ENCODE results near the gene MICU1. TPM values are rescaled to one million over a fixed set of nuclear protein-coding genes. Genes with fewer than 3 reads are reported as not detected.

Gene MICU1
- total and polyA plus RNA-seq, 2 of the 13 experiments (the other 11 are each of a cell fraction or from before 2014, with no cell fraction given): 32.5 to 56.1 TPM

- TF ChIP-seq PATZ1 (CRISPR knock-in tag; IDR thresholded peaks at IDR 0.05): peak; percentile 100
- no peak for TF ChIP-seq EHMT2 (IDR thresholded peaks at IDR 0.05; ENCODE audit: borderline replicate concordance, low read depth, low read length)
- TF ChIP-seq ZNF180 (CRISPR knock-in tag; IDR thresholded peaks at IDR 0.05; ENCODE audit: borderline replicate concordance, low read depth): no peak
- TF ChIP-seq ZNF160 (CRISPR knock-in tag; IDR thresholded peaks at IDR 0.05): no peak; the same call in 1 of the 2 replicates
- peak; percentile 84 for TF ChIP-seq RARA (CRISPR knock-in tag; IDR thresholded peaks at IDR 0.05)
- peak; percentile 33; the same call in 1 of the 2 replicates for TF ChIP-seq ZNF274 (CRISPR knock-in tag; IDR thresholded peaks at IDR 0.05)
- peak; percentile 76; the same call in 1 of the 2 replicates for TF ChIP-seq TGIF2 (CRISPR knock-in tag; IDR thresholded peaks at IDR 0.05)
- TF ChIP-seq ZBTB8A (CRISPR knock-in tag; IDR thresholded peaks at IDR 0.05; ENCODE audit: borderline replicate concordance, low read depth): no peak
- no peak for TF ChIP-seq CREB1 (IDR thresholded peaks at IDR 0.05)
- no peak for TF ChIP-seq CREB1 (CRISPR knock-in tag; IDR thresholded peaks at IDR 0.05)
- TF ChIP-seq MXD3 (CRISPR knock-in tag; IDR thresholded peaks at IDR 0.05): peak; percentile 72; the same call in 1 of the 2 replicates
- TF ChIP-seq NONO (IDR thresholded peaks at IDR 0.05): no peak
- peak; percentile 92 for TF ChIP-seq NONO (CRISPR knock-in tag; conservative IDR thresholded peaks at IDR 0.05)
- TF ChIP-seq ATM (IDR thresholded peaks at IDR 0.05; ENCODE audit: borderline replicate concordance): no peak
- TF ChIP-seq NPAS2 (CRISPR knock-in tag; IDR thresholded peaks at IDR 0.05; ENCODE audit: borderline replicate concordance): no peak
- no peak for TF ChIP-seq ZNF598 (CRISPR knock-in tag; IDR thresholded peaks at IDR 0.05; ENCODE audit: borderline replicate concordance)
- TF ChIP-seq ZNF605 (CRISPR knock-in tag; IDR thresholded peaks at IDR 0.05): no peak
- TF ChIP-seq ZNF253 (CRISPR knock-in tag; IDR thresholded peaks at IDR 0.05; ENCODE audit: borderline replicate concordance): peak; percentile 63; the same call in 1 of the 2 replicates
- no peak for TF ChIP-seq KDM4B (CRISPR knock-in tag; IDR thresholded peaks at IDR 0.05)
- no peak for TF ChIP-seq ZNF512 (CRISPR knock-in tag; IDR thresholded peaks at IDR 0.05)
- peak; percentile 80 for TF ChIP-seq MED8 (CRISPR knock-in tag; IDR thresholded peaks at IDR 0.05; ENCODE audit: insufficient replicate concordance)
- TF ChIP-seq ZNF644 (CRISPR knock-in tag; IDR thresholded peaks at IDR 0.05; ENCODE audit: low read depth): no peak
- TF ChIP-seq ATF7-NPFF (CRISPR knock-in tag; IDR thresholded peaks at IDR 0.05; ENCODE audit: low read depth): peak; percentile 93
- peak; percentile 67; the same call in 1 of the 2 replicates for TF ChIP-seq KDM6A (CRISPR knock-in tag; IDR thresholded peaks at IDR 0.05; ENCODE audit: low read depth)
These were observed 306.2 kb downstream of the MICU1 start (continued) for GRCh38 chr10:72319416-72320254.

All from HepG2 (cell line).